Breast epithelium (tissue), 4 donors: ENCODE data around the gene ZSWIM6. TPM values are rescaled to one million over a fixed set of nuclear protein-coding genes. Genes with fewer than 3 reads are reported as not detected.

ENCODE experiments used
- DNase-seq, 2 donors: peaks; one replicate each; pipeline ENCODE4 v3.0.0-alpha.2; 2019; ENCODE audit warnings: low spot score in 2 of 2
- H3K27ac ChIP-seq, 2 donors: fragments of 200-600 bp; sonication (generic) in 1 of 2; one replicate each; pipeline ENCODE4 v1.5.1; 2016 to 2019; ENCODE audit warnings: mild to moderate bottlenecking in 1 of 2
- H3K27me3 ChIP-seq, 2 donors: fragments of 200-600 bp; sonication (generic) in 1 of 2; one replicate each; pipeline versions ENCODE4 v1.5.1 to v1.6.0; 2017 to 2019; ENCODE audit warnings: control low read depth in 1 of 2, mild to moderate bottlenecking in 1 of 2
- H3K36me3 ChIP-seq: fragments of 200-600 bp; one replicate; pipeline ENCODE4 v1.5.1; 2019
- H3K4me1 ChIP-seq, 2 donors: fragments of 200-600 bp; sonication (generic); one replicate each; pipeline ENCODE4 v1.5.1; 2016 to 2019; ENCODE audit warnings: control low read depth in 1 of 2
- H3K4me3 ChIP-seq, 3 donors: fragments of 200-600 bp; sonication (generic); 1 replicate in 2 of 3; 2 replicates in 1 of 3; pipeline ENCODE4 v1.5.1; 2016 to 2019; ENCODE audit warnings: mild to moderate bottlenecking in 3 of 3, moderate library complexity in 2 of 3
- H3K9me3 ChIP-seq, 2 donors: fragments of 200-600 bp; sonication (generic) in 1 of 2; one replicate each; pipeline ENCODE4 v1.5.1; 2016 to 2019; ENCODE audit warnings: control low read depth in 1 of 2
- POLR2A ChIP-seq: fragments of 450-650 bp; IDR thresholded peaks from one replicate; pipeline ENCODE4 v1.6.1; 2016; ENCODE audit warnings: antibody characterized with exemption, mild to moderate bottlenecking, moderate library complexity
- POLR2AphosphoS5 ChIP-seq, 3 donors: sonication (generic); formaldehyde crosslinking; IDR thresholded peaks; one replicate each; pipeline ENCODE4 v1.6.1; 2017; ENCODE audit warnings: antibody characterized with exemption in 3 of 3
- intact Hi-C: fragments of 100-400 bp; cut with DNase I; formaldehyde crosslinking; loops from one replicate; pipeline ENCODE4 v1.15.1; 2023; ENCODE audit warnings: low total_unique reads
- total RNA-seq, 3 donors: library from RNA; depleted of rRNA; stranded (reverse); fragments of >200 nt; gene quantifications; one replicate each; pipeline ENCODE4 v1.1.0, GENCODE V29; 2016
- TF ChIP-seq, protein P1 (sequence below), 3 donors: fragments of 450-650 bp; IDR thresholded peaks; one replicate each; pipeline ENCODE4 v1.5.1; 2016 to 2017; ENCODE audit warnings: antibody characterized with exemption in 3 of 3, mild to moderate bottlenecking in 3 of 3, moderate library complexity in 3 of 3

The ZSWIM6 gene
- total RNA-seq, 3 donors from 2014 or later, result 10.2 to 16.8 (median 11.2) TPM

DNA sequence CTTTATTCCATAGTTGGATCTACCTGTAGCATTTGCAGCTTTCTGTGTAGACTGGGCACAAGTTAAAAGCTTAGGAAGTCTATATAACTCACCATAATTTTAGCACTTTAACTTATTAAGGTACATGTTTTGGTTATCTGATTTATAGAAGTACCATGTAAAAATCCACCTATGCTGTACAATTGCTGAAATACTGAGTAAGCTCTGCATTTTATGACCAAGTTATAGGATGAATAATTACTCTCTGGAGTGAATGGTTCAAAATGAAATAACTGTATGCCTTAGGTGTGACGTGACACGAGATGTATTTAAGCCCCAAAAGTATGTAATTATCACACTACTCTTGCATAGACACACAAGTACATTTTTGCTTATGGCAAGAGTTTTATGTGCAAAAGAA lies 22.1 kb downstream of the ZSWIM6 start:
- H3K4me1 ChIP-seq, result no peaks in the 10 kb centered on the region
- no peak overlapping the region for H3K4me3 ChIP-seq
- peaks cover 0 to 7% of the 10 kb centered on the region in 2 donors for H3K9me3 ChIP-seq
- no peak for DNase-seq
- intact Hi-C loops, result no loop called here
- H3K27ac ChIP-seq, result no peak overlapping the region
- no peak for TF ChIP-seq POLR2A
- no peak for TF ChIP-seq POLR2AphosphoS5 (IDR thresholded peaks at IDR 0.05)
- TF ChIP-seq, protein P1, sequence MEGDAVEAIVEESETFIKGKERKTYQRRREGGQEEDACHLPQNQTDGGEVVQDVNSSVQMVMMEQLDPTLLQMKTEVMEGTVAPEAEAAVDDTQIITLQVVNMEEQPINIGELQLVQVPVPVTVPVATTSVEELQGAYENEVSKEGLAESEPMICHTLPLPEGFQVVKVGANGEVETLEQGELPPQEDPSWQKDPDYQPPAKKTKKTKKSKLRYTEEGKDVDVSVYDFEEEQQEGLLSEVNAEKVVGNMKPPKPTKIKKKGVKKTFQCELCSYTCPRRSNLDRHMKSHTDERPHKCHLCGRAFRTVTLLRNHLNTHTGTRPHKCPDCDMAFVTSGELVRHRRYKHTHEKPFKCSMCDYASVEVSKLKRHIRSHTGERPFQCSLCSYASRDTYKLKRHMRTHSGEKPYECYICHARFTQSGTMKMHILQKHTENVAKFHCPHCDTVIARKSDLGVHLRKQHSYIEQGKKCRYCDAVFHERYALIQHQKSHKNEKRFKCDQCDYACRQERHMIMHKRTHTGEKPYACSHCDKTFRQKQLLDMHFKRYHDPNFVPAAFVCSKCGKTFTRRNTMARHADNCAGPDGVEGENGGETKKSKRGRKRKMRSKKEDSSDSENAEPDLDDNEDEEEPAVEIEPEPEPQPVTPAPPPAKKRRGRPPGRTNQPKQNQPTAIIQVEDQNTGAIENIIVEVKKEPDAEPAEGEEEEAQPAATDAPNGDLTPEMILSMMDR (IDR thresholded peaks at IDR 0.05), result no peak
- H3K36me3 ChIP-seq, result no peaks in the 10 kb centered on the region
- H3K27me3 ChIP-seq, result no peaks in the 10 kb centered on the region

DNA sequence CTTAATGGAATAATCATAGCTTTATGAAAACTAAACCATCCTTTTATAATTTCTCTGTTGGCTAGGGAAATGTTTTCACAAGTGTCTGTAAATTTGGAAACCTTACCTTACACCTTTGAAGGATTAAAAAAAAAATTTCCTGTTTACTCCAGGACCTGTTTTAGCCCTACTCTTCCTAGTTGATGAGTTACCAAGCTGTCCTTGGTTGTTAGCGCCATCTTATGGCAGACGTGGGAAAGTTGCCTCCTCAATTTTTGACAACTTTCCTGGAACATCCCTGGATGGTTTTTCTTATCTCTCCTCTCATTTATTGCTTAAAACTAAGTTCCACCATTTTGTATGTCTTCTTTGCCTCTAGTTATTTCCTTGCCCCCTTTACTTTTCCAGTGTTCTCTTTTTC lies 25.7 kb downstream of the ZSWIM6 start:
- Histone ChIP-seq H3K4me3 (no peak overlapping the region), H3K27ac (no peak overlapping the region), H3K4me1 (no peaks in the 10 kb centered on the region), H3K27me3 (no peaks in the 10 kb centered on the region), H3K9me3 (peaks cover 0 to 7% of the 10 kb centered on the region in 2 donors), H3K36me3 (no peaks in the 10 kb centered on the region)
- DNase-seq, result no peak
- TF ChIP-seq POLR2A (no peak), POLR2AphosphoS5 (IDR thresholded peaks at IDR 0.05) (no peak)
- intact Hi-C loops, result no loop called here

GRCh38 chr5:61362796-61363368 lies 30.8 kb downstream of the ZSWIM6 start:
- intact Hi-C loops, result no loop called here
- Histone ChIP-seq H3K36me3 (no peaks in the 10 kb centered on the region), H3K27me3 (no peaks in the 10 kb centered on the region)

DNA sequence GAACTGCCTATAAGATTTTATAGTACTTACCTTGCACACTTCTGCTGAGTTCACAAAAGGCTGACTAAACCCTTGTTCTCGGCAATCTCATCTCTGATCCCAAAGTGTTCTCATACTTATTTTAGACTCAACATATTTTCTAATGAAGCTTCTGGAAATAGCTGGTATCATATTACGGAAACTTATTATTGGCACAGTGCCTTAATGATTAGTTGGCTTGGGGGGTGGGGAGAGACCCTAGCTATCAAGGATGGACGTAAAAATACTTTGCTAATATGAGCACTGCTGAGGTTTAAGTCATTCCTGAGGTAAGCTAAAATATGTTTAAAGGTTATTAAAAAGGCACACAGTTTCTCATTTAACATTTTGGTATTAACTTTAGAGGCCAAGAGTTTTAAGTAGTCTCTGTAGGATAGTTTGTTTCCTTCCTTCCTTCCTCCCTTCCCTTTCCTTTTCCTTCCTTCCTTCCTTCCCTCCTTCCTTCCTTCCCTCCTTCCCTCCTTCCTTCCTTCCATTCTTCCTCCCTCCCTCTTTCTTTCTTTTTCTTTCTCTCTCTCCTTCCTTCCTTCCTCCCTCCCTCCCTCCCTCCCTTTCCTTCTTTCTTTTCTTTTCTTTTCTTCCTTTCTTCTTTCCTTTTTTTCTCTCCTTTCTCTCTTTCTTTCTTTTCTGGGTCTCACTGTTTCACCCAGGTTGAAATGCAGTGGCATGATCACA lies 31.5 kb downstream of the ZSWIM6 start:
- no peak overlapping the region for H3K27ac ChIP-seq
- no peaks in the 10 kb centered on the region for H3K9me3 ChIP-seq
- TF ChIP-seq, protein P1 (IDR thresholded peaks at IDR 0.05), result no peak
- TF ChIP-seq POLR2A, result no peak
- no peak for TF ChIP-seq POLR2AphosphoS5 (IDR thresholded peaks at IDR 0.05)
- intact Hi-C loops, result no loop called here
- no peak for DNase-seq
- no peaks in the 10 kb centered on the region for H3K4me1 ChIP-seq
- H3K27me3 ChIP-seq, result no peaks in the 10 kb centered on the region
- no peaks in the 10 kb centered on the region for H3K36me3 ChIP-seq
- H3K4me3 ChIP-seq, result no peak overlapping the region

More at GRCh38 chr5:61362796-61363368, 30.8 kb downstream of the ZSWIM6 start:
- H3K9me3 ChIP-seq, result peaks cover 0 to under 1% of the 10 kb centered on the region in 2 donors
- H3K4me3 ChIP-seq, result no peak overlapping the region
- H3K27ac ChIP-seq, result no peak overlapping the region
- no peak for DNase-seq
- TF ChIP-seq POLR2AphosphoS5 (IDR thresholded peaks at IDR 0.05) (no peak), POLR2A (no peak)
- TF ChIP-seq, protein P1 (IDR thresholded peaks at IDR 0.05), result no peak
- no peaks in the 10 kb centered on the region for H3K4me1 ChIP-seq

DNA sequence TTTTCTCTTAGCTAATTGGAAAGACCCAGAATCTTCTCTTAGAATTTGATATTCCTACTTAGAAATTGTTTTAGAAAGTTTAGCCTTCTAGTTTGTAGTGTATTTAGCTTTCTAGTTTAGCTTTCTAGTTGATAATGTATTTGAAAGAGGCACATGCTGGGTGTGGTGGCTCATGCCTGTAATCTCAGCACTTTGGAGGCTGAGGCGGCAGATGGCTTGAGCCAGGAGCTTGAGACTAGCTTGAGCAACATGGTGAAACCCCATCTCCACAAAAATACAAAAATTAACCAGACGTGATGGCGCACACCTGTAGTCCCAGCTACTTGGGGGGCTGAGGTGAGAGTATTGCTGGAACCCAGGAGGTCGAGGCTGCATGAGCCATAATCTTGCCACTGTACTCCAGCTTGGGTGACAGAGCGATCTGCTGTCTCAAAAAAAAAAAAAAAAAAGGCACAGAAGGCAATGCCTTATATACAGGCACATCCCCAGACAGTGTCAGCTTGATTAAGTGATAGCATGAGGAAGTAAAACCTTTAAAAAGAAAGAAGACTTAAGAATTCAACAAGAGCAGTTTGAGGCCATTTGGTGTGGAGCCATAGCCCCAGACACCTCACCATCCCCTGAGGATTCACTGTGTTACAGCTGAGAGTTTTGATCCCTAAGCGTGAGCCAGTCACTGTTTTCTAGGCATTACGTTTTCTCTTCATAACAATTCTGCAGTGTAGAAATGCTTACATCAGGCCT lies 34.6 kb downstream of the ZSWIM6 start:
- intact Hi-C loops, result no loop called here
- TF ChIP-seq POLR2AphosphoS5 (IDR thresholded peaks at IDR 0.05) (no peak), POLR2A (no peak)
- TF ChIP-seq, protein P1 (IDR thresholded peaks at IDR 0.05), result no peak
- Histone ChIP-seq H3K4me3 (no peak overlapping the region), H3K9me3 (no peaks in the 10 kb centered on the region), H3K27me3 (no peaks in the 10 kb centered on the region), H3K36me3 (no peaks in the 10 kb centered on the region), H3K4me1 (no peaks in the 10 kb centered on the region), H3K27ac (no peak overlapping the region)
- no peak for DNase-seq
